NCI-H82 treated with DMSO at 0.1 percent for 48 hours (cell line): Measurements from ENCODE around the gene USP8.
"Not testable (repeated sequence)": the region's sequence is repeated elsewhere in the genome, so short reads cannot be mapped to it uniquely, and the experiment has no call there.

ENCODE experiments used
- DNase-seq: peaks from one replicate; lab custom pipeline; 2025; ENCODE audit not compliant: unreplicated experiment; lab: John Stamatoyannopoulos, UW

The USP8 gene

DNA sequence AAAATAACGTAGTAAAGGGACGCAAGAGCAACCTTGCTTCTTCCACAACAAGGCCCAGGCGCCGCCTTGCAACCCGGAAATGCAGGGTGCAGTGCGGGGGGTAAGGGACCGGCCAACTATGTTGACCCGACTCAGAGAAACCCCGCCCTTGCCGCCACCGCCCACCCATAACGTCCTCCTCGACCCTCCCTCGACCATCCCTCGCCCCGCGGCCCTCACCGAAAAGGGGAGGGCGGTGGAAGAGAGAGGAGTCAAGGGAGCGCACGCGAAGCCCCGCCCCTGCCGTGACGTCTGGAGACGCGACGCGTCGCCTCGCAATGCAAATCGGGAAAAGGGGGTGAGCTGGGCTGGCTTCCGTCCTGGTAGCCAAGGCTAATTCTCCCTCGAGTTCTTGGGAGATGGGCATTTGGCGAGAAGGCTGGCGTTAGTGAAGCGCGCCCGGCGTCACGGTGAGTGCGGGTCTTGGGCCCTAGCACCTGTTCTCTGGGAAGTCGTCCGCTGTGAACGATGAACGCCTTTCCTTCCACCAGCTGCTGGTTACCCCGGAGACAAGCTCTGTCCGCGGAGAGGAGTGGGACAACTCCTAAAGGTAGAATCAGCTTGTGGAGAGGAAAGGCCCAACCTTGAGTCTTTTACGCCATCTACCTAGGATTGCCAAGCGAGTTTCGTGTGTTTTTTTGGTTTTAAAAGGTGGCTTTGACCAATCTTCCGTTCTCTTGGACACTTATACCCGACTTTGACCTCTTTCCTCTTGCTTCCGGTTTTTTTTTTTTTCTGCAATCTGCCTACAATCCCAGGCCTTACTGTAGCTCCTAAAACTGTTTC, at the start of gene USP8:
TSS of gene USP8 (plus strand) at position 340 of the 825 bp plus-strand sequence. CDS start 14,669 bp downstream, outside the sequence.
- DNase-seq, result peak; percentile 94

DNA sequence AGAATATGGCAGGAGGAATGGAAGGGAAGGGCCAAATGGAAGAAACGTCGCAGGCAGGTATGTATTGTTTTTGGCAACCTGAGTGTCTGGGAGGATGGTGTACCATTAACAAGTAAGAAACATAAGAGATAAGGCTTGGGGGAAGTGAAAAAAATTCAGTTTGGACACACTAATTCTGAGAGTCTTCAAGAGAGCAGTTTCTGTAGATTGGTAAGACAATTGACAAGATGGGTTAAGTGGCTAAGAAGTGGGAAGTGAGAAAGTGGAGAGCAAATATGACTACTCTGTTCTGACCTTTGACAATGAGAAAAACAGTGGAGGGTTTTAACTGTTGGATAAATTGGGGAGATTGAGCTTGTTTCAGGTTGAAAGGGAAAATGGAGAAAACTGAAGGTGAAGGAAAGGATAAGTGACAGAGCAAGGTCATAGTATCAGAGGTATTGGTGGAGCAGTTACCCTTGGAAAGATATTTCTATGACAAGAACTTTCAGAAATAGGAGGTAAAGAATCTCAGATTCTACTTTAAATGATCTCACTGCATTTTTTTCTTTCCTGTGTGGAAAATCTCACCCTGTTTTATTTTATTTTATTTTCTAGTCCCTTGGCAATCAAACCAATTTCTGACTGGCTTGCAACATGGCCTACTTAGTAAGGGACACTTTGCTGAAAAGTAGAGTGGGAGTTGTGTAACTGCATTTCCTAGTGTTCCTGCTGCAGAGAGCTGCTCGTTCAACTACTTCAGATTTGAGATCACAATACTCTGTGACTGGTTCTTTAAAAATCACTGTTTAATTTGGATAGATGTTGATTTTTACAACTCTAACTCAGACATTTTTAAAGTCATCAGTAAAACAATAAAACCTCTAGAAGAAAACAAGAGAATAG, 46.1 kb upstream of the USP8 start:
- no peak for DNase-seq

DNA sequence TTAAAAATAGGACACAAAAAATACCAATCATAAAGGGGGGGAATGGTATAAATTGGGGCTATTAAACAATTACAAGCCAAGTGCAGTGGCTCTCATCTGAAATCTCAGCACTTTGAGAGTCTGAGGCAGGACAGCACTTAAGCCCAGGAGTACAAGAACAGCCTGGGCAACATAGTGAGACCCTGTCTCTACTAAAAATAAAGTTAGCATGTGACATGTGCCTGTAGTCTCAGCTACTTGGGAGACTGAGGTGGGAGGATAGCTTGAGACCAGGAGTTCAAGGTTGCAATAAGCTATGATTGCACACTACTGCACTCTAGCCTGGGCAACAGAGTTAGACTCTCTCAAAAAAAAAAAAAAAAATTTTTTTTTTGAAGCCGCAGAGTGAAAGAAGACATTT, 45.4 kb upstream of the USP8 start:
- no peak for DNase-seq

DNA sequence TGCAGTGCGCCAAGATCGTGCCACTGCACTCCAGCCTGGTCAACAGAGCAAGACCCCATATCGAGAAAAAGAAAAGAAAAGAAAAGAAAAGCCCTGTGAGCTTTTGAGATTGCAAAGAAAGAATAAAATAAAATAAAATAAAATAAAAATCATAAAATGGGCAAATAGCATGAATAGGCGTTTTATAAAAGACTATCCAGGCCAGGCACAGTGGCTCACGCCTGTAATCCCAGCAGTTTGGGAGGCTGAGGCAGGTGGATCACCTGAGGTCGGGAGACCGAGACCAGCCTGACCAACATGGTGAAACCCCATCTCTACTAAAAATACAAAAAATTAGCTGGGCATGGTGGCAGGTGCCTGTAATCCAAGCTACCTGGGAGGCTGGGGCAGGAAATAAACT, 44.8 kb upstream of the USP8 start:
- not testable (repeated sequence) for DNase-seq

DNA sequence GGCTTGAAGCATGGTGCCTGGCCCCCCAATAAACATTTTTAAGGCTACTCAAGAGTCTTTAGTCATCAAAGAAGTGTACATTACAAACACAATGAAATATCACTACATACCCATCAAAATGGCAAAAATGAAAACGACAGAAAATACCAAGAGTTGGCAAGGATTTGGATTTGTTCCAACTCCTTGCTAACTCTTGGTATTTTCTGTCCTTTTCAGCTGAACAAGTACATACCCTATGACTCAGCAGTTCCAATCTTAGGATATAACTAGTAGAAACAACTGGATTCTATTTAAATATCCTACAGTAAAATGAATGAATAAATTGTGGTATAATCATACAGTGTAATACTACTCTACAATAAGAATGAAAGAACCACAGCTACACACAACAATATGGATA, 44.1 kb upstream of the USP8 start:
- no peak for DNase-seq

DNA sequence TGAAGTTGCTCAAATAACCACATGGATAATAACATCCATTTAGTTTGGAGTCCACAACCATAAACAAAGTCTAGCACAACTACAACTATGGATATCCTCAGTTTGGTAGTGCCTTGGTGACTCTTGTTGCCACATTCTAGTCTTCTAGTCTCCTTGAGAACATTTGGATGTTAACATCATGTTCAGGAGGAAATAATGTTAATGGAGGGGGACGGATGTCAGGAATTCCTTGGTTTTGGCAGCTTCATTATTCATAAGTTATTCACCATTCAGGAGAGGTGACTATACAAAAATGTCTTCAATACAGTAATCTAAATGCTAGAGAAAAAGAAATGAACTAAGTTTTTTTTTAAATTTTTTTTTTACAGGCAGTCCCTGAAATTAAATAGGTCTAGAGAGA, 42.8 kb upstream of the USP8 start:
- DNase-seq, result no peak

DNA sequence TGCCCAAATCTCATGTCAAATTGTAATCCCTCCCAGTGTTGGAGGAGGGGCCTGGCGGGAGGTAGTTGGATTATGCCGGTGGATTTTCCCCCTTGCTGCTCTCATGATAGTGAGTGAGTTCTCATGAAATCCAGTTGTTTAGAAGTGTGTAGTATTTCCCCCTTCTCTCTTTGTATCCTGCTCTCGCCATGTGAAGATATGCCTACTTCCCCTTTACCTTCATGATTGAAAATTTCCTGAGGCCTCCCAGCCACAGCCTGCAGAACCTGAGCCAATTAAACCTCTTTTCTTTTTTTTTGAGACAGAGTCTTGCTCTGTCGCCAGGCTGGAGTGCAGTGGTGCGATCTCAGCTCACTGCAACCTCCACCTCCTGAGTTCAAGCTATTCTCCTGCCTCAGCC, 41.8 kb upstream of the USP8 start:
- not testable (repeated sequence) for DNase-seq

DNA sequence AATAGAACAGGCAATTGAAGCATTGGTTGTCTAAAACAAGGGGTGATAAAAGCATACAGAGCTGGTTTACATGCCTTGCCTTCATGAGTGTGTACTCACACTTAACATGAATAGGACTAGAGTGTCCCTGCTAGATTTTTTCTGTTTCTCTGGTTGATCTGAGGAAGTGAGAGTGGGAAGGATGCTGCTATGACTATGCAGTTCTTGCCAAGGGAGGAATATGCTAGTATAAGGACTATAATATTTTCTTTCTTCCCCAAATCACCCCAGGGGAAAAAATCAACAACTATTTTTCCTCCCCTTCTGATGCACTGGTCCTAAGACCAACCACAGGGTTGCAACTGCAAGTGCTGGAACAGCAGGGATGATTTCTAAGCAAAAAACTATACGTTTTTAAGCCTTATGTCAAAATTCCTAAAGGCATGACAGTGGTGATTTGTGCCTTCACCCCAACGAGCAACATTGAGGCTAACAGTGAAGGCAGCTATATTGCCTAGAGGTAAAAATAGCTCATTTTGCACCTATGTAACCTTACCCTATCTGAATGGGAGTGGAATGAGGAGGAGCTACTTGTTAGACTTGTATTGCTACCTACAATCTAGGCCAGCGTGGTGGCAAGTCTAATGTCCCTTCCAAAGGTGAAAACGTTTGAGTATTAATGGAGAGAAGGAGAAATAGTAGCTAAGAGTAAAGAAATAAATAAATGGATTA, 33.5 kb upstream of the USP8 start:
- DNase-seq, result no peak

DNA sequence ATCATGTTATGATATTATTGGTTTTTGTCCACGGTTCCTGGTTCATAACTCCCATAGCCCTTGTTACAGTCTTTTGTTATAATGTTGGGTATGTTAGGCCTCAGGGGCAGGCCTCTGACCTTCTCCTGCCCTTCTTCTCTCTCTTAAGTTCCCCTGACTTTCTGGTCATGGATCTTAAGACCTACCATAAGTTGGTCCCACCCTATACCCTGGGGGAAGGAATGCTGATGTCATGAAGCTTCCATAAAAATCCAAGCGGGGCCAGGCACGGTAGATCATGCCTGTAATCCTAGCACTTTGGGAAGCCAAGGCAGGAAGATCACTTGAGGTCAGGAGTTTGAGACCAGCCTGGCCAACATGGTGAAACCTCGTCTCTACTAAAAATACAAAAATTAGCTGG, 32.6 kb upstream of the USP8 start:
- DNase-seq, result not testable (repeated sequence)

DNA sequence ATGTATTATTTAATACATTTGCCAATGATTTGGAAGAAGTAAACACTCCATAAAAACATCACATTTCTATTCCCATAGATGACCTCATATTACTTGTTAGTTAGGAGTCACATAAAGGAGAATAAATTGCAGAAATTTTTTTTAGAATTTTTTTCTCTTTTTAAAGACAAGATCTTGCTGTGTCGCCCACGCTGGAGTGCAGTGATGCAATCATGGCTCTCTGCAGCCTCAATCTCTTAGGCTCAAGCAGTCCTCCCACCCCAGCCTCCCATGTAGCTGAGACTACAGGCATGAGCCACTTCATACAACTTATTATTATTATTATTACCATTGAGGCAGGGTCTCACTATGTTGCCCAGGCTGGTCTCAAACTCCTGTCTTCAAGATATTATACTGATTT, 12.3 kb upstream of the USP8 start:
- no peak for DNase-seq

DNA sequence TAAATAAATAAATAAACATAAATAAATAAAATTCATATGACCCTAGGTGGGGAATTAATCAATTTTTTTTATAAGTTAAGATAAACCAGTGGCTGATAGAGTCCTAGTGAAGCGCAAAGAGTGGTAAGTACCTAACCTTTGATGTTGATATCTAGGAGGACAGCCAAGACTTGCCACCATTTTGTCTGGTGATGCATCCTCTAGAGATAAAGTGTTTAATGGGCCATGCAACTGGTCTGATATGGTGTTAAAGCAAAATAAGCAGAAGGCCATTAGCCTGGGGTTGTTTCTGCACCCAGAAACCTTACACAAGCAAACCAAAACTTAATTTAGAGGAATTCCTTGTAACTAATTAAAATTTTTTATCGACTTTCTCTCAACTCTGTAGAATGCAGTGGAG, 9.6 kb upstream of the USP8 start:
- no peak for DNase-seq

DNA sequence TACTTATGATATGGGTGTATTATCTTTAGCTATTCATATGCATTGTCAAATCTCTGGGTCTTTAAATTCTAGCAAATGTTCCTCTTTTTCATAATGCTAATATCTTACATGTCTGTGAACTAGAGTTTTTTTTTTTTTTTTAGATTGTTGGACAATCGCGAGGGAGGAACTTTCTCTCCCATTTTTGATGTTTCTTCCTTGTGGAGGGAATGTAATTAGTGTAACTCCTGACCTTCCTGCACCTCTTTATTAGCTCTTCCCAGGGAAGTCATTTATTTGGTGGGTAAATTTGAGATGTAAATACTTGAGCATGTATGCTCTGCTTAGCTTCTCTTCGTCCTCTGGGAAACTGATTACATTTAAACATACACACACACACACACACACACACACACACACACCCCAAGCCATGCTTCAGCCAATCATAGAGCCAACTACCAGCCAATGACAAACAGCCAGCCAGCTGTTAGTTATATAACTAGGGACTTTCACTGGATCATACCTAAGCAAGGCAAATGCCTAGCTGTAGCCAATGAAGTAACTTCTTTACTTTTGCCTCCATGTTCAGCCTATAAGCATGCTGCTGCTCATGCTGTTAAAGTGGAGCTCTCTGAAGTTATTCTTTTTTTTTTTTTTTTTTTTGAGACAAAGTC, 8.3 kb upstream of the USP8 start:
- DNase-seq, result no peak

DNA sequence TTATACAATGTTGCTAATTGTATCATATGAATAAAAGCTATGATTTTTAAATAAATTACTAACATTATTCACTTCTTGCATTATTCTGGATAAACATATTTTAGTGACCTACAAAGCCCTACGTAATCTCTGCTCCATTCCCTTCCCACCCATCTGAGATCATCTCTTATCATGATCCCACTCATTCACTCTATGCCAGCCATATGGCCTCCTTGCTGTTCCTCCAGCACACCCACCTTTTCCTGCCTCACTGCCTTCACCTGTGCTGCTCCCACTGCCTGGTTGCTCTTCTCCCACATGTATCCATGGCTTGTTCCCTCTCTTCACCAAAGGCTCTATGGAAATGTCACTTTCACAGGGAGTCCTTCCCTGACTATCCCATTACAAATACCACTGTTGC, 7.3 kb upstream of the USP8 start:
- DNase-seq, result no peak

DNA sequence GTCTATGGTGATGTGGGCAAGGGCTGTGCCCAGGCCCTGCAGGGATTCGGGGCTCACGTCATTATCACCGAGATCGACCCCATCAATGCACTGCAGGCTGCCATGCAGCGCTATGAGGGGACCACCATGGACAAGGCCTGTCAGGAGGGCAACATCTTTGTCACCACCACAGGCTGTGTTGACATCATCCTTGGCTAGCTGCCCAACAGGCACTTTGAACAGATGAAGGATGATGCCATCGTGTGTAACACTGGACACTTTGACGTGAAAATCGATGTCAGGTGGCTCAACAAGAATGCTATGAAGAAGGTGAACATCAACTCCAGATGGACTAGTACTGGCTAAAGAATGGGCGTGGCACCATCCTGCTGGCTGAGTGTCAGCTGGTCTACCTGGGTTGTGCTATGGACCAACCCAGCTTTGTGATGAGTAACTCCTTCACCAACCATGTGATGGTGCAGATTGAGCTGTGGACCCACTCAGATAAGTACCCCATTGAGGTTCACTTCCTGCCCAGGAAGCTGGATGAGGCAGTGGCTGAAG, 6.1 kb upstream of the USP8 start:
- no peak for DNase-seq

DNA sequence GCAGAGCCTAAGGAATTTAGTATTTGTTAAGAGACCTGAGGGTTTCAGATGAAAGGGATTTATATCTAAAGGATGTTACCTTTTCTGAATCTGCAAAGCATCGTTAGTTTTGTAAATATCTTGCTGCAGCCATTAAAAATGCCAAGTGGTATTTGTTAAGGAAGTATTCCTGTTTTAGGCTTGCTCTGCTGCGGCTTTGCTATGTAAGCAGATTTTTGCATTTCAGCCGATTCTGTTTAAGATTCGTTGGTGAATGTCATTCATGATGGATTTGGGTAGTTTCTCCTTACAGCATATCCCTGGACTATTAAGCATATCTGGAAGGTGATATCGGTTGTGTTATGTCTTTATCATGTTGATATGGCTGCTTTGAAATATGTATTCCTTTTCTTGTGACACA, 1.0 kb downstream of the USP8 start:
- DNase-seq, result no peak

DNA sequence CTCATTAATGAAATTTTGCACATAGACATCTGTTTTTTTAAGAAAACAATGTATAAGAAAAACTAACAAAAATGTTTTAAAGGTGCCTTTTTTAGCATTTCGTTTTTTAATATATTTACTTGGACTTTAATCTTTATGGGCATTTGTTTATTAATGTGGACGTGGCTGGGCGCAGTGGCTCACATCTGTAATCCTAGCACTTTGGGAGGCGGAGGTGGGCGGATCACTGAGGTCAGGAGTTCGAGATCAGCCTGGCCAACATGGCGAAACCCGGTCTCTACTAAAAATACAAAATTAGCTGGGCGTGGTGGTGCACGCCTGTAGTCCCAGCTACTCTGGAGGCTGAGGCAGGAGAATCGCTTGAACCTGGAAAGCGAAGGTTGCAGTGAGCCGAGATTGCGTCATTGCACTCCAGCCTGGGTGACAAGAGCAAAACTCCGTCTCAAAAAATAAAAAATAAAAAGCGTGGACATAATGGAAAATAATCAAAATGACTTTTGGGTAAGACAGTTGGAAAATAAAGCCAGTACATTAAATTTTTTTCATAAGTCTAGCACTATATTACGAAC, 1.6 kb downstream of the USP8 start:
- DNase-seq, result not testable (repeated sequence)

DNA sequence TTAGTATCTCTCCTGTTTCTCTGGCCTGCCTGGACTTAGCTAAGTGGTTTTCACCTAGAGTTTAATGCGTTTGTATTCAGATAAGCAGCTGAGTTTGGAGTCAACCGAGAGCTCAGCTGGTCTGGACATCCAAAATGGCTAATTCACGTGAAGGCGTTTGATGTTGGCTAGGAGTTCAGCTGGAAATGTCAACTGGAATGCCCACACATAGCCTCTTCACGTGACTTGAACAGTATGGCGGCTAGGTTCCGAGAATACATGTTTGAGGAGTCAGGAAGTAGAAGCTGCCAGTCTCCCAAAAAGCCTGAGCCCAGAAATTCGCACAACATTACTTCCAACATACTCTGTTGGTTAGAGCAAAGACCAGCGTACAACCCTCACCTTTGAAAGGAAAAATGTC, 2.2 kb downstream of the USP8 start:
- DNase-seq, result no peak

DNA sequence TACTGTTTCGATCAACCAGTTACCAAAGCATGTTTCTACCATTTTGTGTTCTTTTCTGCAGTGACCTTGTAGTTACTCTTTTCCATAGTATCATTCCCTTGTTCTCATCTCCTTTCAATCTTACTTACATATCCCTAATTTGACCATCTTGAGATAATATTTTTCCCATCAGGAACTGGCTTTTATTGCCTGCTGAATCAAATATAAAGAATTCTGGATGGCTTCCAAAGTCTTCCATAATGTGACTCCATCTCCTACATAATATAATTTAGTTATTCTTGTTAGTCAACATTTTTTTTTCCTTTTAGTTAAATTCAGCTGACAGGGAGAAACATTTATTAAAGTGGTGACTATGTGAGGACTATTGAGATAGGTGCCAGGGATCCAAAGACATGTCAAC, 7.0 kb downstream of the USP8 start:
- no peak for DNase-seq

DNA sequence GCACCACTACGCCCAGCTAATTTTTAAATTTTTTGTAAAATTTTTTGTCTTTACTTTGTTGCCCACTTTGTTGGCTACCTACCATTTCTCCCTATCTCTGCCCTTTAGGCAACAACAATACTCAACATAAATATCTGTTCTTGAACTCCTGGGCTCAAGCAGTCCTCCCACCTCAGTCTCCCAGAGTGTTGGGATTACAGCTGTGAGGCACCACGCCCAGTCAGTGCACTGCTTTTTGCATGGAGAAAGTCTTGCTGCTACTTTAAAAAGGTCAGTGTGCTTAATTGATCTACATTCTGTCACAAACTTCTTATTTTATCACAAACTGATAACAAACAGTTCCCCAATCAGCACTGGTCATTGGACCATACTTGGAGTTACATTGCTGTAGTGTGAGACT, 8.0 kb downstream of the USP8 start:
- no peak for DNase-seq

DNA sequence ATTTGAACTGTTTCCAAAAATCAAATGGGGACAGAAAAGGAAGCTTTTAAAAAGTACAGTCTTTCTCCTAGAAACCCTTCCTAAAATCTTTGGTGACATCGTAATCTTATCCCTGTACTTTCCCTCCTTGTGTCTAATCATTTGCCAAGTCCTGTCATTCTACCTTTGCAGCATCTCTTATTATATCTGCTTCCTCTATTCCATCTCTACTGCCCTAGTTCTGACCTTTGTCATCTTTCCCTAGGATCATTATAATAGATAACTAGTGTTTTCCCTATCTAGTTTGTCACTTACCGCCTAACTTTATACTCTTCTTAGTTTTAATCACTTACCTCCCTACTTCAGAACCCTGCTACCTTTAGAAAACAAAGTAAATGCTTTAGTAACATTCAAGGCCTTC, 11.6 kb downstream of the USP8 start:
- no peak for DNase-seq
